Measurements from ENCODE around the gene COG5.
"Not testable (repeated sequence)": the region's sequence is repeated elsewhere in the genome, so short reads cannot be mapped to it uniquely, and the experiment has no call there.

COG5 gene

GRCh38 chr7:107251963-107252362 lies 311.8 kb downstream of the COG5 start:
- H3K9me3 ChIP-seq = no peaks in the 10 kb centered on the region
- H3K4me3 ChIP-seq = no peak overlapping the region
- H3K4me1 ChIP-seq = no peaks in the 10 kb centered on the region; the same call in 1 of the 2 replicates
- no peaks in the 10 kb centered on the region for H3K27me3 ChIP-seq (ENCODE audit: low read depth)
- H3K36me3 ChIP-seq (replicated peaks) = no peaks in the 10 kb centered on the region
- no peak for DNase-seq (ENCODE audit: low spot score in 2 of 2)
- in situ Hi-C loops (cut with MboI; ENCODE audit: low sequenced_read_pairs) = no loop called here

GRCh38 chr7:107248551-107249316 lies 315.0 kb downstream of the COG5 start:
- Histone ChIP-seq H3K9me3 (no peaks in the 10 kb centered on the region), H3K27me3 (ENCODE audit: low read depth) (no peaks in the 10 kb centered on the region), H3K4me3 (no peak overlapping the region), H3K36me3 (replicated peaks) (no peaks in the 10 kb centered on the region; the same call in 1 of the 2 replicates), H3K4me1 (no peaks in the 10 kb centered on the region; the same call in 1 of the 2 replicates)
- in situ Hi-C loops (cut with MboI; ENCODE audit: low sequenced_read_pairs) = no loop called here
- DNase-seq (ENCODE audit: low spot score in 2 of 2) = no peak

GRCh38 chr7:107246836-107247235 lies 316.9 kb downstream of the COG5 start:
- H3K36me3 ChIP-seq (replicated peaks); in situ Hi-C loops (cut with MboI; ENCODE audit: low sequenced_read_pairs): not testable (repeated sequence)

GRCh38 chr7:107244613-107245012 lies 319.1 kb downstream of the COG5 start:
- H3K36me3 ChIP-seq (replicated peaks) = no peaks in the 10 kb centered on the region; the same call in 1 of the 2 replicates
- in situ Hi-C loops (cut with MboI; ENCODE audit: low sequenced_read_pairs) = no loop called here
- H3K4me1 ChIP-seq = no peaks in the 10 kb centered on the region; the same call in 1 of the 2 replicates
- no peak overlapping the region for H3K4me3 ChIP-seq
- H3K9me3 ChIP-seq = no peaks in the 10 kb centered on the region
- no peak for DNase-seq (ENCODE audit: low spot score in 2 of 2)
- no peaks in the 10 kb centered on the region for H3K27me3 ChIP-seq (ENCODE audit: low read depth)

More at GRCh38 chr7:107246836-107247235, 316.9 kb downstream of the COG5 start:
- H3K4me3 ChIP-seq; H3K4me1 ChIP-seq; H3K9me3 ChIP-seq; H3K27me3 ChIP-seq (ENCODE audit: low read depth); DNase-seq (ENCODE audit: low spot score in 2 of 2): not testable (repeated sequence)

- H3K4me3 ChIP-seq = no peak overlapping the region
- in situ Hi-C loops (cut with MboI; ENCODE audit: low sequenced_read_pairs) = no loop called here
- H3K4me1 ChIP-seq = no peaks in the 10 kb centered on the region
- no peak for DNase-seq (ENCODE audit: low spot score in 2 of 2)
- no peaks in the 10 kb centered on the region; the same call in 1 of the 2 replicates for H3K36me3 ChIP-seq (replicated peaks)
- no peaks in the 10 kb centered on the region for H3K9me3 ChIP-seq
- no peaks in the 10 kb centered on the region for H3K27me3 ChIP-seq (ENCODE audit: low read depth)
Measured at GRCh38 chr7:107242267-107242666, 321.5 kb downstream of the COG5 start.

GRCh38 chr7:107237451-107237850 lies 326.3 kb downstream of the COG5 start:
- Histone ChIP-seq H3K9me3 (no peaks in the 10 kb centered on the region), H3K27me3 (ENCODE audit: low read depth) (no peaks in the 10 kb centered on the region), H3K4me1 (no peaks in the 10 kb centered on the region), H3K4me3 (no peak overlapping the region), H3K36me3 (replicated peaks) (no peaks in the 10 kb centered on the region)
- in situ Hi-C loops (cut with MboI; ENCODE audit: low sequenced_read_pairs) = no loop called here
- DNase-seq (ENCODE audit: low spot score in 2 of 2) = no peak

- no peak for DNase-seq (ENCODE audit: low spot score in 2 of 2)
- H3K36me3 ChIP-seq (replicated peaks) = no peaks in the 10 kb centered on the region
- no peaks in the 10 kb centered on the region for H3K27me3 ChIP-seq (ENCODE audit: low read depth)
- no peaks in the 10 kb centered on the region for H3K4me1 ChIP-seq
- no peak overlapping the region for H3K4me3 ChIP-seq
- H3K9me3 ChIP-seq = no peaks in the 10 kb centered on the region
- in situ Hi-C loops (cut with MboI; ENCODE audit: low sequenced_read_pairs) = no loop called here
Measured at GRCh38 chr7:107236862-107237261, 326.9 kb downstream of the COG5 start.

- Histone ChIP-seq H3K36me3 (replicated peaks) (no peaks in the 10 kb centered on the region), H3K4me3 (no peak overlapping the region), H3K27me3 (ENCODE audit: low read depth) (no peaks in the 10 kb centered on the region), H3K9me3 (no peaks in the 10 kb centered on the region), H3K4me1 (no peaks in the 10 kb centered on the region)
- in situ Hi-C loops (cut with MboI; ENCODE audit: low sequenced_read_pairs) = no loop called here
- no peak for DNase-seq (ENCODE audit: low spot score in 2 of 2)
Measured at GRCh38 chr7:107234436-107234835, 329.3 kb downstream of the COG5 start.

GRCh38 chr7:107233981-107234380 lies 329.7 kb downstream of the COG5 start:
- in situ Hi-C loops (cut with MboI; ENCODE audit: low sequenced_read_pairs) = no loop called here
- Histone ChIP-seq H3K9me3 (no peaks in the 10 kb centered on the region), H3K4me3 (no peak overlapping the region), H3K4me1 (no peaks in the 10 kb centered on the region), H3K27me3 (ENCODE audit: low read depth) (no peaks in the 10 kb centered on the region), H3K36me3 (replicated peaks) (no peaks in the 10 kb centered on the region)
- no peak for DNase-seq (ENCODE audit: low spot score in 2 of 2)

GRCh38 chr7:107233174-107233573 lies 330.5 kb downstream of the COG5 start:
- Histone ChIP-seq H3K4me3 (no peak overlapping the region), H3K27me3 (ENCODE audit: low read depth) (no peaks in the 10 kb centered on the region), H3K4me1 (no peaks in the 10 kb centered on the region), H3K36me3 (replicated peaks) (no peaks in the 10 kb centered on the region), H3K9me3 (no peaks in the 10 kb centered on the region)
- in situ Hi-C loops (cut with MboI; ENCODE audit: low sequenced_read_pairs) = no loop called here
- DNase-seq (ENCODE audit: low spot score in 2 of 2) = no peak

- DNase-seq (ENCODE audit: low spot score in 2 of 2) = no peak
- Histone ChIP-seq H3K4me1 (no peaks in the 10 kb centered on the region), H3K4me3 (no peak overlapping the region), H3K9me3 (no peaks in the 10 kb centered on the region), H3K27me3 (ENCODE audit: low read depth) (no peaks in the 10 kb centered on the region), H3K36me3 (replicated peaks) (no peaks in the 10 kb centered on the region)
- in situ Hi-C loops (cut with MboI; ENCODE audit: low sequenced_read_pairs) = no loop called here
Measured at GRCh38 chr7:107232568-107233090, 331.1 kb downstream of the COG5 start.

- in situ Hi-C loops (cut with MboI; ENCODE audit: low sequenced_read_pairs) = no loop called here
- no peaks in the 10 kb centered on the region for H3K36me3 ChIP-seq (replicated peaks)
- no peak overlapping the region for H3K4me3 ChIP-seq
- no peak for DNase-seq (ENCODE audit: low spot score in 2 of 2)
- H3K9me3 ChIP-seq = no peaks in the 10 kb centered on the region
- no peaks in the 10 kb centered on the region for H3K27me3 ChIP-seq (ENCODE audit: low read depth)
- H3K4me1 ChIP-seq = no peaks in the 10 kb centered on the region
Measured at GRCh38 chr7:107230334-107230733, 333.4 kb downstream of the COG5 start.

GRCh38 chr7:107228291-107228690 lies 335.4 kb downstream of the COG5 start:
- Histone ChIP-seq H3K36me3 (replicated peaks) (no peaks in the 10 kb centered on the region), H3K4me3 (no peak overlapping the region), H3K27me3 (ENCODE audit: low read depth) (no peaks in the 10 kb centered on the region), H3K4me1 (peaks cover 8% of the 10 kb centered on the region), H3K9me3 (no peaks in the 10 kb centered on the region)
- DNase-seq (ENCODE audit: low spot score in 2 of 2) = no peak
- in situ Hi-C loops (cut with MboI; ENCODE audit: low sequenced_read_pairs) = no loop called here

- H3K36me3 ChIP-seq (replicated peaks) = no peaks in the 10 kb centered on the region
- in situ Hi-C loops (cut with MboI; ENCODE audit: low sequenced_read_pairs) = no loop called here
- H3K9me3 ChIP-seq = no peaks in the 10 kb centered on the region
- no peak overlapping the region for H3K4me3 ChIP-seq
- H3K27me3 ChIP-seq (ENCODE audit: low read depth) = no peaks in the 10 kb centered on the region
- peak; percentile 49 to 73 for DNase-seq (ENCODE audit: low spot score in 2 of 2)
- peaks cover 8% of the 10 kb centered on the region for H3K4me1 ChIP-seq
Measured at GRCh38 chr7:107224374-107225223, 339.1 kb downstream of the COG5 start.

All from HAP-1 (cell line).